Measurements from ENCODE around the gene TMEM151B. TPM values are rescaled to one million over a fixed set of nuclear protein-coding genes. Genes with fewer than 3 reads are reported as not detected.

Gene TMEM151B
- total and polyA plus RNA-seq, 9 of the 15 experiments (the other 6 are each of a cell fraction or from before 2014, with no cell fraction given): not detected

- TF ChIP-seq ZBTB12 (CRISPR knock-in tag; IDR thresholded peaks at IDR 0.05) (no peak), CREB3L1 (IDR thresholded peaks at IDR 0.05; ENCODE audit: borderline replicate concordance, low read depth) (no peak), MLLT1 (IDR thresholded peaks at IDR 0.05) (no peak), CREB1 (IDR thresholded peaks at IDR 0.05) (no peak), CREB1 (CRISPR knock-in tag; IDR thresholded peaks at IDR 0.05) (peak; percentile 46), E2F8 (IDR thresholded peaks at IDR 0.05; ENCODE audit: low read depth, partially characterized antibody) (no peak), ZNF324 (CRISPR knock-in tag; IDR thresholded peaks at IDR 0.05) (no peak), NR2C2 (CRISPR knock-in tag; IDR thresholded peaks at IDR 0.05) (no peak), NR2C2 (tag; IDR thresholded peaks at IDR 0.05) (peak; percentile 13; the same call in 1 of the 2 replicates)
Observed at GRCh38 chr6:44265007-44265721, 5.1 kb upstream of the TMEM151B start, which contains the start of gene NFKBIE (continued).

Measured in K562 (cell line).